ENCODE results near the gene GALNS. TPM values are rescaled to one million over a fixed set of nuclear protein-coding genes. Genes with fewer than 3 reads are reported as not detected.

Gene GALNS, protein sequence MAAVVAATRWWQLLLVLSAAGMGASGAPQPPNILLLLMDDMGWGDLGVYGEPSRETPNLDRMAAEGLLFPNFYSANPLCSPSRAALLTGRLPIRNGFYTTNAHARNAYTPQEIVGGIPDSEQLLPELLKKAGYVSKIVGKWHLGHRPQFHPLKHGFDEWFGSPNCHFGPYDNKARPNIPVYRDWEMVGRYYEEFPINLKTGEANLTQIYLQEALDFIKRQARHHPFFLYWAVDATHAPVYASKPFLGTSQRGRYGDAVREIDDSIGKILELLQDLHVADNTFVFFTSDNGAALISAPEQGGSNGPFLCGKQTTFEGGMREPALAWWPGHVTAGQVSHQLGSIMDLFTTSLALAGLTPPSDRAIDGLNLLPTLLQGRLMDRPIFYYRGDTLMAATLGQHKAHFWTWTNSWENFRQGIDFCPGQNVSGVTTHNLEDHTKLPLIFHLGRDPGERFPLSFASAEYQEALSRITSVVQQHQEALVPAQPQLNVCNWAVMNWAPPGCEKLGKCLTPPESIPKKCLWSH
- 8.4 TPM for polyA plus RNA-seq

DNA sequence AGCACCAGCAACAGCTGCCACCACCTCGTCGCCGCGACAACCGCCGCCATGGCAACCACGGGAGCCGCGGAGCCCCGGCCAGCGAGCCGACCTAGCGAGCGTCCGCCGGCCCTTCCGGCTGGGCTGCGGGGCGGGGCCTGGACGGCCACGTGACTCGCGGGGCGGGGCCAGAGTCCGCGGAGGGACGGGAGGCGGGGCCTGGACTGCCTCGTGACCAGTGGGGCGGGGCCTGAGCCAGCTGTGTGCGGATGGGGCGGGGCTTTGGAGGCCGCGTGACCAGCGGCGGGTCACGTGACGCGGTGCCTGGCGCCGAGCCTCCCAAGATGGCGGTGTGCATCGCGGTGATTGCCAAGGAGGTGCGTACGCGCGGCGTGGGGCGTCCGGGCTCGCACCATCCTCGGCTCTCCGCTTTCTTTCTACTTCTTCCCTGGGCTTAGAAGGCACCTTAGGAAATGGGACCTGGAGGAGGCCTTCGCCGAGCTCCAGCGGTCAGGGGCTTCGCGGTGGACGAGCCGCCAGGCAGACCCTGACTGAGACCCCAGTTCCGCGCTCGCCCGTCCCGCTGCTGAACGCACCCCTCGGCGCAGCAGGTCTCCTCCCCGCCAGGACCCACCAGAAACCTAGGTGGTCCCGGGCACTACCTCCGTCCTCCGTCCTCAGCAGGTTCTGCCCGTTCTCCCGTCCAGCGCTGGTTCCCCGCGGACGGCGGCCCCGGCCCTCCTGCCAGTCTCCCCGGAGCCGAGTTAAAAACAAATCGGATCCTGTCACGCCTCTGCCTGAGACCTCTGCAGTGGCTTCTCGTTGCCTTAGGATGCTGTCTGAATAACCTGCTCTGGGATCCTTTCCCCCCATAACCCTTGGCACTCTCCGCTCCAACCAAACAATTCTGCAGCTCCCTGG, at the start of gene GALNS, which contains the start of gene TRAPPC2L:
GALNS (minus strand) TSS at position 120 of the 900 bp plus-strand sequence; CDS start at position 50, 70 bp downstream.
TRAPPC2L (plus strand) TSS at position 300 of the 900 bp plus-strand sequence; CDS start at position 324, 24 bp downstream.
- peak within 1 kb of the TSS; percentile 74 to 97 (median 95) for H3K27ac Mint-ChIP-seq
- peaks cover 18 to 29% (median 28%) of the 10 kb centered on the region in 3 donors for H3K4me1 Mint-ChIP-seq
- H3K4me3 Mint-ChIP-seq: peak within 1 kb of the TSS; percentile 96 to 100 (median 98)

DNA sequence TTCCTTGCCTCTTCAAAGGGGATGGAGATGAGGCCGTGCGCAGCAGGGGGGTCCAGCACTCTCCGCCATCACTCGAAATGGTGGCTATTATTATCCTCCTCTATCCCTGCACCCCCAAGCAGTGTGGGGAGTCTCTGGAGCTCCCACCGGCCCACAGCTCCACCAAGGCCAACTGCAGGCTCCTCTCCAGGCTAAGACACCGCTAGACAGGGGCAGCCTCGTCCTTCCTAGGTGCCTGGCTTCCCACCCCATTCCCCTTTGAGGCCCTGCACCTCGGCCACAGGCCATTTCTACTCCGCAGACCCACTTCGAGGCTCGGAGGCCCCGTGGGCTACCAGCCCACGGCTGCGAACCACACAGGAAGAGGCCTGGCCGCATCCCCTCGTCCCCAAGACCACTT, 49.3 kb upstream of the GALNS start:
- Mint-ChIP-seq H3K27ac (peak overlapping the region in 2 of 3 donors; percentile 70 to 91), H3K36me3 (no peaks in the 10 kb centered on the region), H3K4me3 (peak overlapping the region in 1 of 4 donors; percentile 58), H3K27me3 (no peaks in the 10 kb centered on the region), H3K4me1 (peaks cover under 1 to 12% (median 9%) of the 10 kb centered on the region in 3 donors), H3K9me3 (no peaks in the 10 kb centered on the region)

More for the DNA sequence above, at the start of gene GALNS, which contains the start of gene TRAPPC2L:
- H3K9me3 Mint-ChIP-seq: no peaks in the 10 kb centered on the region
- H3K36me3 Mint-ChIP-seq: no peaks in the 10 kb centered on the region
- no peaks in the 10 kb centered on the region for H3K27me3 Mint-ChIP-seq

DNA sequence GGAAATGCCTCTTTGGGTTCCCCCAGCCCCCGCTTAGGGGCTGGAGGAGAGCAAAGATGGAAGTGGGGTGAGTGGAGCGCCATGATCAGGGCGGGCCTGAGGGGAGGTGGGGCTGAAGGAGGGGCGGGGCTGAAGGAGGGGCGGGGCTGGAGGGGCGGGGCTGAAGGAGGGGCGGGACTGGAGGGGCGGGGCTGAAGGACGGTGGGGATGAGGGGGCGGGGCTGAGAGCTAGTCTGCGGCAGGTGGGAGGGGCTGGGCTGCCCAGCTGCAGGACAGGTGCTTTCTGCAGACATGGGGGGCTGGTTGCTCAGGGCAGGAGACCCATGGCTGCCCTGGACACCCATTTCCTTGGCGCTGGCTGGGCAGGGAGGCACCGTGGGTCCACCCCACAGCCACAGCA, 48.8 kb upstream of the GALNS start:
- H3K4me3 Mint-ChIP-seq: no peak overlapping the region
- H3K27ac Mint-ChIP-seq: peak overlapping the region in 2 of 3 donors; percentile 70 to 74
- H3K4me1 Mint-ChIP-seq: peaks cover 0 to 12% (median 9%) of the 10 kb centered on the region in 3 donors
- H3K36me3 Mint-ChIP-seq: no peaks in the 10 kb centered on the region
- no peaks in the 10 kb centered on the region for H3K27me3 Mint-ChIP-seq
- H3K9me3 Mint-ChIP-seq: no peaks in the 10 kb centered on the region

DNA sequence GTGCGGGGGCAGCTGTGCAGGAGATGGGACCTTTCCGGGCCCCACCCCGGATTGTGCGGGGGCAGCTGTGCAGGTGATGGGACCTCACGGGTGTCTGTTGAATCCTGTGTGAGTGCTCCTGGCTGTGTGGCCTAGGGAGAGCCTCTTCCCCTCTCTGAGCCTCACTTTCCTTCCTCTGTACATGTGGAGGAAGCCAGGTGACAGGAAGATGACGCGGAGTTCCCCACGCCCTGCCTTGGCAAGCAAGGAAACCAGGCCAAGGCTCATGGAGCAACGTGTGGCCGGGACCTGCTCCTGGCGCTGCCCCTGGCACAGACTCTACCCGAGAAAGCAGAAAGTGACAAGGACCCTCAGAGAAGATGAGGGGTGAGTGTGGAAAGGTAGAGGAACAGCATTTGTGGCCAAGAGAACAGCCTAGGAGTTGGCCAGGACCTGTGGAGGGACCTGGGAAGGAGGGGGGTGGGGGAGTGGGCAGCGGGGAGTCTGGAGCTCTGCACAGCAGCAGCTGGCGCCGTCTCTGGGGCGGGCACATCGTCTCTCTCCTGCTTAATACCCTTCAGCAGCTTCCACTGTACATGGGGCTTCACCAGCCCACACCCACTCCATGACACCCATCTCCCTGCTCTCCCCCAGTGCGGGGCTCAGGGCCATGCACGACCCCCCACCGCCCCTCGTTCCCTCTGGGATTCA, 48.1 kb upstream of the GALNS start:
- H3K9me3 Mint-ChIP-seq: no peaks in the 10 kb centered on the region
- H3K4me3 Mint-ChIP-seq: peak overlapping the region in 2 of 4 donors; percentile 60 to 80
- no peaks in the 10 kb centered on the region for H3K27me3 Mint-ChIP-seq
- peak overlapping the region in 2 of 3 donors; percentile 70 to 74 for H3K27ac Mint-ChIP-seq
- no peaks in the 10 kb centered on the region for H3K36me3 Mint-ChIP-seq
- H3K4me1 Mint-ChIP-seq: peaks cover 0 to 12% (median 5%) of the 10 kb centered on the region in 3 donors

DNA sequence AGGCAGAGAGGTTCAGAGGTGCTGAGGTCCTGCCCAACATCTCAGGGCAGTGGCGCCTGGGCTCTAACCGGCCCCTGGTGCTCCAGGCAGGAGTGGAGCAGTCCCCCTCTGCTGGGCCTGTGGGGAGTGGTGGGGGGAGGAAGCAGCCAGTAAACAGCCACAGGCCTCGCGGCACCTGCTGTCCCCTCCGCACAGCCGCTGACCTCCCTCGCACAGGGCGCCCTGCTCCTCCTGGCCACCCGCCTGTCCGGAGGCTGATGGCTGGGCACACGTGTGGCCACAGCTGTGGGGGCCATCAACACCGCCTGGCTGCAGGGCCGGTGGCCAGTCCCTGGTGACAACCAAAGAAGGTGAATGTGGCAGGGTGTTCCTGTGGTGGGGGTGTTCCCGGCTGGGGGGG, 46.5 kb upstream of the GALNS start:
- Mint-ChIP-seq H3K4me3 (peak overlapping the region in 1 of 4 donors; percentile 43), H3K27me3 (no peaks in the 10 kb centered on the region), H3K4me1 (peaks cover 0 to 12% (median 5%) of the 10 kb centered on the region in 3 donors), H3K36me3 (no peaks in the 10 kb centered on the region), H3K27ac (no peak overlapping the region), H3K9me3 (no peaks in the 10 kb centered on the region)

DNA sequence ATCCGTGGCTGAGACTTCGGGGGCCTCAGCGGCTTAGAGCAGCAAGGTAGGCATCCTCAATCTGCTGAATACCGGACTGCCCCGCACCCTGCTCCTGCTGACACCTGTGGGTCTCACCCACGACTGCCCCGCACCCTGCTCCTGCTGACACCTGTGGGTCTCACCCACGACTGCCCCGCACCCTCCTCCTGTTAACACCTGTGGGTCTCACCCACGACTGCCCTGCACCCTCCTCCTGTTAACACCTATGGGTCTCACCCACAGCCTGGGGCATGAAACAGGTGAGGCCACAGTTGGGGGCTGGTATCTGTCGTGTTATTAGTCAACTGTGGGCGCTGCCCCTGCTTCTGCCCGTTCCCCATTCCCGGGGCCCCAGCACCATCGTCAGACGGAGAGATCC, 46.0 kb upstream of the GALNS start:
- Mint-ChIP-seq H3K9me3 (no peaks in the 10 kb centered on the region), H3K4me1 (peaks cover 0 to 10% (median 4%) of the 10 kb centered on the region in 3 donors), H3K27me3 (no peaks in the 10 kb centered on the region), H3K36me3 (no peaks in the 10 kb centered on the region), H3K4me3 (peak overlapping the region in 1 of 4 donors; percentile 43), H3K27ac (peak overlapping the region in 1 of 3 donors; percentile 79)

DNA sequence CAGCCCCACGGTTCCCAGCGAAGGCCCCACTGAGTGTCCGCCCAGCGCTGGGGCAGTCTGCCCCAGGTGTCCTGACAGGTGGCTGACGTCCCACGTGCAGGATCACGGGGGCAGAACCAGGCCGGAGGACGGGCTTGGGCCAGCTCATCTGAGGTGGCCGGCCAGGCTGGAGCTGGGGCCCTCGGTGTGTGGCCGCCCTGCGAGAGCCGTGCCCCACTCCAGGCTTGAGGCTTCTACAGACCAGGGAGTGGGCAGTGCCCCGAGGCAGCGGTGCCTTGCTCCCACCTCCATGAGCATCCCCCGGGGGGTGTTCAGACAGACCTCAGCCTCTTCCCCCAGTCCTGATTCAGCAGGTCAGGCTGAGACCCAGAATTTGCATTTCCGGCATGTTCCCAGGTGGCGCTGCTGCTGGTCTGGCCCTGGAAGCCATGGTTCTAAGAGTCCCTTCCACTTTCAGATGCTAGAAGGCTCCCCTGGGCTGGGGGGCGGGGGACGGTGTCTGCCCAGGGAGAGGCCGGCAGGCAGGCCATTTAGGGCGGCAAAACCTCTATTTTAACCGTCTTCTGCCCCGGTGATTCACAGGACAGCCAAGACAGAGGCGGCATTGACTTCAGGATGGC, 45.1 kb upstream of the GALNS start:
- no peaks in the 10 kb centered on the region for H3K9me3 Mint-ChIP-seq
- H3K27ac Mint-ChIP-seq: no peak overlapping the region
- H3K27me3 Mint-ChIP-seq: no peaks in the 10 kb centered on the region
- H3K4me3 Mint-ChIP-seq: peak overlapping the region in 1 of 4 donors; percentile 77
- H3K36me3 Mint-ChIP-seq: no peaks in the 10 kb centered on the region
- H3K4me1 Mint-ChIP-seq: peaks cover 0 to 8% (median 3%) of the 10 kb centered on the region in 3 donors

DNA sequence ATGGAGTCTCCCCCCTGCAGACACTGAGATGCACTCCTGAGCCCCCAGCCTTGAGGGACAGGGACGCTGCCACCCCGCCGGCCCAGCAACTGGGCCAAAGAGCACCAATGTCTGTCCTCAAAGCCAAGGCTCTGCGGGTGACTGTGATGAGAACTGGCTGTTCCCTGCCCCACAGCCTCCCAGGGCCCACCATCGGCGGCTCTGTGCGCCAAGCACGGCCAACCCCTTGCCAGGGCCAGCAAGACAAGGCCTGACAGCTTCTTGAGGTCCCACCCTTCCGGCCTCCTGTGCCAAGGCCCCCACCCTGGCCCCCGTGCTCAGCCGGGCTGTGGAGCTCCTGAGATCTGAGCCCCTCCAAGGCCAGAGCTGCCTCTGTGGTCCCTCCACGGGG, 43.9 kb upstream of the GALNS start:
- Mint-ChIP-seq H3K36me3 (no peaks in the 10 kb centered on the region), H3K4me1 (peaks cover 0 to 4% (median 3%) of the 10 kb centered on the region in 3 donors), H3K9me3 (no peaks in the 10 kb centered on the region)

DNA sequence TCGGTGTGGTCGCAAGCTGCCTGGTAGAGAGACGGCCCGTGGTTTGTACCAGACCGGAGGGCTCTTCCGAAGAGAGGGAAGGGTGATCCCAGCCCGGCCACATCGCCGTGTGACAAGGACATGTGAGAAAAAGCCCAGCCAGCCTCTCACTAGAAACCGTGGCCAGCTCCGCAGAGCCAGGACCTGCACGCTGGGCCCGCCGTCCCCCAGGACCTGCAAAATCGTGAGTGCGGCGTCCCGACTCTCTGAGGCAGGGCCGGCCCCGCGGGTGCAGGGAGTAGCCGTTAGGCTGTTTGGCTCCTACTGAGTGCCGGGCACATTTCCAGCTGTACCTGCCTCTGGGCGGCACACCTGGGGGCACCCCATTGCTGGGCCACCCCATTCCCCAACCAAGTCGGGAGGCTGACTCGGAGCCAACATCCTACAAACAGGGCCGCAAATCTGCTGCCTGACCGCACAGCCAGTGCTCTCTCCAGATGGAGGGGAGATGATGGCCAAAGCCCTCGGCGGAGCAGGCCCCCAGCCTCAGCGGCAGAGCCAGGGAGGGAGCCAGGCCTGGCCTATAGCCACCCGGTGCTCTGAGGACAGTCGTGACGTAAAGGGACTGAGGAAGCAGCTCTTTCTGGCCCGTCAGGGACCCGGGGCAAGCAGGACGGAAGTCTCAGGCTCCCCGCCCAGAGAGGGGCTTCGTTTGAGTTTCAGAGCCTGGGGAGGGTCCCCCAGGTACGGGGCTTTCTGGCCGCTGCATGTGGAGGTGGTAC, 43.3 kb upstream of the GALNS start:
- H3K4me3 Mint-ChIP-seq: no peak overlapping the region
- H3K27ac Mint-ChIP-seq: no peak overlapping the region
- no peaks in the 10 kb centered on the region for H3K9me3 Mint-ChIP-seq
- peaks cover 0 to 5% (median 2%) of the 10 kb centered on the region in 3 donors for H3K4me1 Mint-ChIP-seq
- H3K27me3 Mint-ChIP-seq: no peaks in the 10 kb centered on the region
- no peaks in the 10 kb centered on the region for H3K36me3 Mint-ChIP-seq

More for the DNA sequence above, 43.9 kb upstream of the GALNS start:
- H3K4me3 Mint-ChIP-seq: no peak overlapping the region
- no peak overlapping the region for H3K27ac Mint-ChIP-seq
- no peaks in the 10 kb centered on the region for H3K27me3 Mint-ChIP-seq

DNA sequence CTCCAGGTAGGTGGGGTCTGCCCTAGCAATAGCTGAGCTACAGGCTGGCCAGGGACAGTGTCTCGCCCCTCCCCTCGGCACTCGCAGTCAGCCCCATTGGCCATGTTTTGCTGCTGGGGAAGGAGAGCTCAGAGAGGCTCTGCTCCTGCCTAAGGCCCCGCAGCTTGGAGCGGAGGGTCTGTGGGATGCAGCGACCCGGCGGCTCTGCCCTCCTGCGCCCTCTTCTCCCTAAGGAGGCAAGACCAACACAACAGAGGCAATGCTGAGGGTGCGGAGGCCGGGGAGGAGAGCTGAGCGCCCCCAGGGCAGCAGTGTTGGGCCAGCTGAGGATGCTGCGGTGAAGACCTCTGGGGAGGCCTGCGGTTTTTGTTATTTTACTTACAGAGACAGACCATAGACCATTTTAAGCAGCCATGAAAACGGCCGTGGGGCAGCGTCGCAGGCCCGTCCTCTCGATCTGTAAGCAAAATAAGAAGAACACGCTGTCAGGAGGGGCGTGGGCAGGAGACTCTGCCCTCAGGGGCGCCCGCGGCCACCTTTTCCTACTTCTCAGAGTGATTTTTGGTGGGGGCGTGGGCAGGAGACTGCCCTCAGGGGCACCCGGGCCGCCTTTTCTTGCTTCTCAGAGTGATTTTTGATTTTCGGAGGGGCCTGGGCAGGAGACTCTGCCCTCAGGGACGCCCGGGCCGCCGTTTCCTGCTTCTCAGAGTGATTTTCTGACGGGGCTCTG, 41.1 kb upstream of the GALNS start:
- no peaks in the 10 kb centered on the region for H3K9me3 Mint-ChIP-seq
- no peak overlapping the region for H3K27ac Mint-ChIP-seq
- H3K36me3 Mint-ChIP-seq: no peaks in the 10 kb centered on the region
- H3K4me3 Mint-ChIP-seq: peak overlapping the region in 1 of 4 donors; percentile 12
- no peaks in the 10 kb centered on the region for H3K27me3 Mint-ChIP-seq
- peaks cover 2 to 6% (median 4%) of the 10 kb centered on the region in 3 donors for H3K4me1 Mint-ChIP-seq

DNA sequence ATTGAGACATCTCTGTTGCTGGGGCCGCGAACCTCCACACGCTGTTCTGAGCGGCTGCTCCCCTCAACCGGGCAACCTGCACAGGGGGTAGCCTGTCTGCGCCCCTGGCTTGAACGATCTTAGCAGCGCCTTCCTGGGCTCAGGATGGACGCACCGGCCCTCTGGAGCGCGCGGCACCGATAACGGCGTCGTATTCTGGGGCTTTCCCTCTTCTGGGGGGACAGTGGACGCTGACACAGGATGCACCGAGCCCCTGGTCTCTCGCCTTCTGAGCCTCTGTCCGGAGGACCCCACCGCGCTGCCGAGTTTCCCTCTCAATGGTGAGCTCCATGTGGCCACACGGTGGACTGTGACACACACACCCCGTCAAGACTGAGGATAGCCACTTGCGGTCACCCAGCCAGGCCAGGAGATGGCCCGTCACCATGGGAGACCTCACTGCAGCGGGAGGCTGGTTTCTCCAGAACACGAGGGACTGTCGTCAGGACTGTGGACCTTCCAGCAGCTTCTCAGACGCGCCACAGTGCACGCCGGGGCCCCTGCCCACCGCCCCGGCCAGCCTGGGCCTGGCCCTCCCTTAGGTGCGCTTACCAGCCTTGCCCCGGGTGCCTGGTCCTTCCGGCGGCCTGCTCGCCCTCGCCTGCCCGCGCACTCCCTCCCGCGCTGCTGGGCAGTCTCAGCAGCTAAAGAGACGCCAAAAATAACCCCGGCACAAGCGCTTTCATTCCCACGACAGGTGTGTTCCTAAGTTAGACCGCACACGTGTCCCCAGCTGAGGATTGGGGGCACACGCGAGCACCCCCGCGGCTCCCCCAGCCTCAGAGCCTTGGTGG, 39.7 kb upstream of the GALNS start:
- H3K36me3 Mint-ChIP-seq: no peaks in the 10 kb centered on the region
- H3K4me1 Mint-ChIP-seq: peaks cover 2 to 5% (median 4%) of the 10 kb centered on the region in 3 donors
- H3K27me3 Mint-ChIP-seq: no peaks in the 10 kb centered on the region
- H3K9me3 Mint-ChIP-seq: no peaks in the 10 kb centered on the region
- no peak overlapping the region for H3K27ac Mint-ChIP-seq
- H3K4me3 Mint-ChIP-seq: no peak overlapping the region

DNA sequence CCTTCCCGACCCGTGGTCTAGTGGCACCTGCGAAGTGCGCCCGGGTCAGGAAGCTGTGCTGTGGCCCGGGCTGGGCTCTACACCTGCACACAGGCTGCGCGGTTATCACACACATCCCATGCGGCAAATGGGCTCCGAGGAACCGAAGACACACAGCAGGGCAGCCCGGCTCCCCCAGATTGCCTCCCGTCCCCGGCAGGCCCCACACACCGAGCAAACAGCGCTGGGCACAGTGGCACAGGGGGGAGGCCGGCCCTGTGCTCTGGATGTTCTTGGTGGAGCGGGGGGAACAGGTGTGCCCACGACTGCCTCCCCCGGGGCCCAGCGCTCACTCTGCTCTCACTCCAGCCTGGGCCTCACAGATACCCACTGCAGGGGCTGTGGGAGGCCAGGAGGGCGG, 38.6 kb upstream of the GALNS start:
- H3K27me3 Mint-ChIP-seq: no peaks in the 10 kb centered on the region
- H3K4me3 Mint-ChIP-seq: no peak overlapping the region
- H3K27ac Mint-ChIP-seq: peak overlapping the region in 1 of 3 donors; percentile 73
- H3K4me1 Mint-ChIP-seq: peaks cover 2 to 5% (median 4%) of the 10 kb centered on the region in 3 donors
- no peaks in the 10 kb centered on the region for H3K9me3 Mint-ChIP-seq
- no peaks in the 10 kb centered on the region for H3K36me3 Mint-ChIP-seq

Measured in IgD-negative memory B cell (primary cell).